GM18909 (cell line): ENCODE measurements around the gene GJD3.

ENCODE experiments used
- ATAC-seq: cut with Tn5 transposase; IDR thresholded peaks from one replicate; pipeline ENCODE4 v1.9.1; 2021; ENCODE audit warnings: mild to moderate bottlenecking; ENCODE audit not compliant: unreplicated experiment, poor library complexity

Gene GJD3

GRCh38 chr17:40354221-40355122, 10.1 kb downstream of the GJD3 start:
- ATAC-seq: no peak

GRCh38 chr17:40352779-40353394, 11.7 kb downstream of the GJD3 start:
- no peak for ATAC-seq

GRCh38 chr17:40352237-40352778, 12.2 kb downstream of the GJD3 start:
- ATAC-seq: no peak

GRCh38 chr17:40351359-40352236, 12.9 kb downstream of the GJD3 start:
- no peak for ATAC-seq

- no peak for ATAC-seq
These were observed 13.7 kb downstream of the GJD3 start for GRCh38 chr17:40350689-40351358.

GRCh38 chr17:40349895-40350688, 14.4 kb downstream of the GJD3 start:
- ATAC-seq: no peak

GRCh38 chr17:40349477-40349894, 15.1 kb downstream of the GJD3 start:
- no peak for ATAC-seq

GRCh38 chr17:40348562-40349476, 15.7 kb downstream of the GJD3 start:
- no peak for ATAC-seq

GRCh38 chr17:40348136-40348504, 16.4 kb downstream of the GJD3 start:
- ATAC-seq: no peak

GRCh38 chr17:40347319-40348135, 17.0 kb downstream of the GJD3 start:
- no peak for ATAC-seq

GRCh38 chr17:40346765-40347158, 17.8 kb downstream of the GJD3 start:
- no peak for ATAC-seq

GRCh38 chr17:40345994-40346764, 18.4 kb downstream of the GJD3 start:
- ATAC-seq: no peak

GRCh38 chr17:40345161-40345993, 19.2 kb downstream of the GJD3 start:
- no peak for ATAC-seq

- no peak for ATAC-seq
These were observed 19.9 kb downstream of the GJD3 start for GRCh38 chr17:40344421-40345160.
